Testis (tissue), 2 donors: ENCODE results near the gene PLXND1.

ENCODE experiments used
- POLR2A ChIP-seq: fragments of 450-650 bp; IDR thresholded peaks from one replicate; pipeline ENCODE4 v1.6.1; 2017; ENCODE audit warnings: antibody characterized with exemption, mild to moderate bottlenecking, moderate library complexity
- TF ChIP-seq, protein P1 (sequence below), 3 experiments: fragments of 450-650 bp in 2 of 3; fragments of 200-600 bp in 1 of 3; sonication (generic) in 1 of 3; IDR thresholded peaks; one replicate each; pipeline ENCODE4 v1.5.1; 2016 to 2019; ENCODE audit warnings: antibody characterized with exemption in 3 of 3, mild to moderate bottlenecking in 2 of 3, moderate library complexity in 1 of 3

DNA sequence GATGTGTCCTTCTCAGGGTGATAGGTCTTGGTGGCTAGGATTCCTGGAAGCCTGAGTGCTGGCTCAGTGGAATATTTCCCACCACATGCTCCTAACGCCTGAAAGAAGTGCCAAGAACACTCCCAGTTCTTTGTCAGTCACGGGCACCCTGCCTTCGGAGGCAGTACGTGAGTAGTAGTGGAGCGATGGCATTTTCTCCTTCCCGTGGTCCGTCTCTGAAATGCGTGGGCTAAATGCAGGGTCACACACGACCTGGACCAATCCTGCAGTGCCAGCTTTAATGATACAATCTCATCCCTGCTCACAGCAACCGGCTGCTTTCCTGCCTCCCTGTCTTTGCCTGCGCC lies 49.0 kb downstream of the PLXND1 start:
- TF ChIP-seq, protein P1, sequence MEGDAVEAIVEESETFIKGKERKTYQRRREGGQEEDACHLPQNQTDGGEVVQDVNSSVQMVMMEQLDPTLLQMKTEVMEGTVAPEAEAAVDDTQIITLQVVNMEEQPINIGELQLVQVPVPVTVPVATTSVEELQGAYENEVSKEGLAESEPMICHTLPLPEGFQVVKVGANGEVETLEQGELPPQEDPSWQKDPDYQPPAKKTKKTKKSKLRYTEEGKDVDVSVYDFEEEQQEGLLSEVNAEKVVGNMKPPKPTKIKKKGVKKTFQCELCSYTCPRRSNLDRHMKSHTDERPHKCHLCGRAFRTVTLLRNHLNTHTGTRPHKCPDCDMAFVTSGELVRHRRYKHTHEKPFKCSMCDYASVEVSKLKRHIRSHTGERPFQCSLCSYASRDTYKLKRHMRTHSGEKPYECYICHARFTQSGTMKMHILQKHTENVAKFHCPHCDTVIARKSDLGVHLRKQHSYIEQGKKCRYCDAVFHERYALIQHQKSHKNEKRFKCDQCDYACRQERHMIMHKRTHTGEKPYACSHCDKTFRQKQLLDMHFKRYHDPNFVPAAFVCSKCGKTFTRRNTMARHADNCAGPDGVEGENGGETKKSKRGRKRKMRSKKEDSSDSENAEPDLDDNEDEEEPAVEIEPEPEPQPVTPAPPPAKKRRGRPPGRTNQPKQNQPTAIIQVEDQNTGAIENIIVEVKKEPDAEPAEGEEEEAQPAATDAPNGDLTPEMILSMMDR (IDR thresholded peaks at IDR 0.05): no peak
- TF ChIP-seq POLR2A: no peak
